Stimulated activated effector memory CD8-positive, alpha-beta T cell treated with anti-CD3 and anti-CD28 coated beads, Interleukin-12 subunit alpha, Interleukin-12 subunit beta, amount 100 ng/mL, for 72 hours (primary cell): ENCODE measurements around the gene LPAR3.

Experiments
- ATAC-seq: fragments of 150-1000 bp; cut with Tn5 transposase; 2 replicates; pipeline ENCODE4 v1.10.0; 2021
- DNase-seq, 2 donors: peaks; one replicate each; pipeline ENCODE4 v3.0.0; 2021 to 2022; ENCODE audit warnings: low spot score in 2 of 2
- H3K27ac Mint-ChIP-seq: one replicate; pipeline ENCODE4 v1.8.0; 2022; ENCODE audit warnings: mild to moderate bottlenecking, mixed read lengths
- H3K36me3 Mint-ChIP-seq: one replicate; pipeline ENCODE4 v1.8.0; 2022; ENCODE audit warnings: mild to moderate bottlenecking, mixed read lengths
- H3K4me1 Mint-ChIP-seq: one replicate; pipeline ENCODE4 v1.8.0; 2022; ENCODE audit warnings: mixed read lengths
- H3K4me3 Mint-ChIP-seq: one replicate; pipeline ENCODE4 v1.8.0; 2022; ENCODE audit warnings: mild to moderate bottlenecking, mixed read lengths
- H3K9me3 Mint-ChIP-seq: one replicate; pipeline ENCODE4 v1.8.0; 2022; ENCODE audit warnings: mixed read lengths

The LPAR3 gene

DNA sequence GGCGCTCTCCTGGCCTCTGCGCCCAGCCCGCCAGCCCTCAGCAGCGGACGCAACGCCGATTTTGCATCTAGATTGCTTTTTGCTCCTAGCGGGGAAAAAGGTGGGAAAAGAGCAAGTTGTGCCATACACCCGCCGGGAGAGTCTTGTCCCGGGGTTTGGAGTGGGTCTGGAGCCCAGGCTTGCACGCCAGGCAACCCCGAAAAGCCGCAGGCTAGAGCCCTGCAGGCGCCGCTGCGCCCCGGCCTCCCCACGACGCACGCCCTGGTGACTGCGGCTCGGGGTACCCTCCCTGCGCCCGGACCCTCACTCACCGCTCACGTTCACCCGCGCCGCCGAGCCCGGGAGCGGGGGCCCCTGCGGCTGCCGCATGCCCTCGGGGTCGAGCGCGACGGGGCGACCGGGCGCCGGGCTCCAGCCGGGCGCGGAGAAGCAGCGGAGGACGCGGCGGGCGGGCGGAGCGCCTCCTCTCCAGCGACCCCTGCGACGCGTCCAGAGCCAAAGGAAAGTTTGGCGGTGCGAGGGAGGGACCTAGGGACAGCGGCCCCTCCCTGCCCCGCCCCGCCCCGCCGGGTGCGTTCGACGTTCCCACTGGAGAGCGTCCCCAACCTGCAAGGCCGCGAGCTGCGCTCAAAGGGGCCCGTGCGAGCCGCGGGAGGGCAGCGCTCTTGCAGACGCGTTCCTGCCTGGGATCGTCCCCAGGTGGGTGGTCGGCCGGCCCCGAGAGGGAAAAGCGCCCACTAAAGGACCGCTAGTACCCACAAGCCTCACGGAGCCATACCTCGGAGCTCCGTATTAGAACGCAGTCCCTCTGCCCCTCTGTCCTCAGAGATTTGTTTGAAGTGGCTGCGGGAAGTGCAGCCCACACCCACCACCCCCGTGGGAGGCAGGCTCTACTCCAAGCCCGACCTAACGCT is at the start of gene LPAR3:
TSS of gene LPAR3 (minus strand) at position 502 of the 914 bp plus-strand sequence. CDS start 27,086 bp downstream, outside the sequence.
- Mint-ChIP-seq H3K27ac (no peak within 1 kb of the TSS), H3K4me3 (peak within 1 kb of the TSS; percentile 57), H3K4me1 (peaks cover 18% of the 10 kb centered on the region), H3K36me3 (no peaks in the 10 kb centered on the region), H3K9me3 (no peaks in the 10 kb centered on the region)
- ATAC-seq, result peak; percentile 36
- DNase-seq, result peak in 1 of 2 donors; percentile 53

- no peaks in the 10 kb centered on the region for H3K9me3 Mint-ChIP-seq
- no peak overlapping the region for H3K4me3 Mint-ChIP-seq
- ATAC-seq (no peak), DNase-seq (no peak)
- peaks cover 55% of the 10 kb centered on the region for H3K36me3 Mint-ChIP-seq
- no peak overlapping the region for H3K27ac Mint-ChIP-seq
- H3K4me1 Mint-ChIP-seq, result peaks cover 17% of the 10 kb centered on the region
Observed at GRCh38 chr1:84941843-84942242, 48.8 kb upstream of the LPAR3 start.

GRCh38 chr1:84940481-84940880 is 47.5 kb upstream of the LPAR3 start:
- Mint-ChIP-seq H3K27ac (no peak overlapping the region), H3K4me3 (no peak overlapping the region), H3K4me1 (peaks cover 10% of the 10 kb centered on the region), H3K9me3 (no peaks in the 10 kb centered on the region), H3K36me3 (peaks cover 41% of the 10 kb centered on the region)
- no peak for DNase-seq
- ATAC-seq, result no peak

GRCh38 chr1:84939761-84940160 is 46.8 kb upstream of the LPAR3 start:
- Mint-ChIP-seq H3K9me3 (no peaks in the 10 kb centered on the region), H3K36me3 (peaks cover 41% of the 10 kb centered on the region), H3K27ac (no peak overlapping the region), H3K4me1 (peaks cover 5% of the 10 kb centered on the region), H3K4me3 (no peak overlapping the region)
- ATAC-seq, result no peak
- DNase-seq, result no peak

- no peaks in the 10 kb centered on the region for H3K4me1 Mint-ChIP-seq
- ATAC-seq (no peak), DNase-seq (no peak)
- H3K9me3 Mint-ChIP-seq, result no peaks in the 10 kb centered on the region
- no peak overlapping the region for H3K27ac Mint-ChIP-seq
- H3K36me3 Mint-ChIP-seq, result peaks cover 41% of the 10 kb centered on the region
- no peak overlapping the region for H3K4me3 Mint-ChIP-seq
Observed at GRCh38 chr1:84939151-84939550, 46.1 kb upstream of the LPAR3 start.

DNA sequence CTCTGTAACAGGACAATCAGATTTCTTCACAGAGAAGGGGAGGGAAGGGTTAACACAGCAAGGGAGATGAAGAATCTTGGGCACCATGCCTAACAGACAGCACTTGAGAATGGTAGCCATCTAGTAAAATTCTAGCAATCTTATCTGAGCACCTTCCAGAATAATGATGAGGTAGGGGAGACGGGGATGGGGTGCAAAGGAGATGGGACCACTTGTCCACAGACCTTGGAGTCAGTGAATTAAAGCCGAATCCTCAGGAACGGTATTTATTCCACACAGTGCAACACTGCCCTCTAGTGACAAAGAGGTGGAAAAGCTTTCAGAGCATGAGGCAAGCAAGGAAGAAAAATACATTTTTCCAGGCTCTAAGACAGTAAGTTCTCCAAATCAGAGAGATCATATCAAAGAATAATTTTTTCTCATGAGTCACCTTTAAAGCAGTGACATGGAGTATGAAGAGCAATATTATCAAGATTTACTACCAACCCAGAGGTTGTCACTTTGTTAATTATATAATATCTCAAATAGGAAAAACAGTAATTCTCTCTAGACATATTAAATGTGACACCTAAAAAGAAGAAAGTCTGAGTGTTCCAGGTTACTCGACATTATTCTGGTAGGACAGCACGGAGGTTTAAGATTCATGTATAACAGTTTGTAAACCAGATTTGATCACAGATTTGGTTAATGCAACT is 43.3 kb upstream of the LPAR3 start:
- no peak for ATAC-seq
- Mint-ChIP-seq H3K4me1 (no peaks in the 10 kb centered on the region), H3K36me3 (peaks cover 43% of the 10 kb centered on the region), H3K4me3 (no peak overlapping the region), H3K27ac (no peak overlapping the region), H3K9me3 (no peaks in the 10 kb centered on the region)
- DNase-seq, result no peak

- Mint-ChIP-seq H3K4me1 (peaks cover 5% of the 10 kb centered on the region), H3K27ac (no peak overlapping the region), H3K9me3 (no peaks in the 10 kb centered on the region), H3K4me3 (no peak overlapping the region), H3K36me3 (peaks cover 42% of the 10 kb centered on the region)
- ATAC-seq (no peak), DNase-seq (no peak)
Observed at GRCh38 chr1:84933011-84933611, 40.1 kb upstream of the LPAR3 start.

DNA sequence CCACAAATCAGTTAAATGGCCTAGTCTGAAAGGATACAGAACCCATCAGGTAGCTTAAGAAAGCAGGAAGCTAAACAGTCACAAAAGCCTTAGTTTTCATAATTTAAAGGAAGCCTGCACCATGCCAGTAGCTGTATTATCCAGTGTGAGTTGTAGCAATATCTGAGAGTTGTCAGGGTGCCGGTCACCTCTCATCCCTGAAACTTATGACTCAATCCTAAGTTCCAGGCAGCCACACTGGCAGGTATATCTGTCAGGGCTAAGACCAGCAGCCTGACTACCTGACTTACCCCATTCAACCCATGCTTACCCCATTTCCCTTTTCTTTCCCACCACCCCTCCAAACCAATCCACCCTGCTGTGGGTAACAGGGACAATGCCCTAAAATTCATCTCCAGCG is 37.8 kb upstream of the LPAR3 start:
- no peak for ATAC-seq
- Mint-ChIP-seq H3K4me3 (no peak overlapping the region), H3K27ac (no peak overlapping the region), H3K36me3 (peaks cover 54% of the 10 kb centered on the region), H3K4me1 (peaks cover 5% of the 10 kb centered on the region), H3K9me3 (no peaks in the 10 kb centered on the region)
- no peak for DNase-seq

DNA sequence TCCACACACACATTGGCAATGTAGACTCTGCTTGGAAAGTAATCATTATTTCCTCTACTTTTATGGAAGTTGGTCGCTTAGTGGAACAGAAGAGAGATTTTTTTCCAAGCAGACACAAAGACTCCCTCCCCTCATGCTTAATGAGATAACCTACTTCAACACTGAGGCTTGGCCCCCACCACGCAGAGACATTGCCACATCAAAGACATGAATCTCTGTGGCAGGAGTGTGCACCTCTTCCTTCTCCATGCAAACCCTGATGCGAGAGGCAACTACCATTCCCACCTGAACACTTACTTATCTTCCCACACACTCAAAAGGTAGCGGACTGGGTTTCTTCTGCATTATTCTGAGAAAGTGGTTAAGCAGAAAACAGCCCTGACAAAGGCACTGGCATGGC is 37.3 kb upstream of the LPAR3 start:
- Mint-ChIP-seq H3K27ac (no peak overlapping the region), H3K9me3 (no peaks in the 10 kb centered on the region), H3K4me1 (peaks cover 5% of the 10 kb centered on the region), H3K4me3 (no peak overlapping the region), H3K36me3 (peaks cover 53% of the 10 kb centered on the region)
- ATAC-seq, result no peak
- DNase-seq, result no peak

- Mint-ChIP-seq H3K36me3 (peaks cover 48% of the 10 kb centered on the region), H3K9me3 (no peaks in the 10 kb centered on the region), H3K4me1 (peaks cover 5% of the 10 kb centered on the region), H3K27ac (no peak overlapping the region), H3K4me3 (no peak overlapping the region)
- DNase-seq, result no peak
- no peak for ATAC-seq
Observed at GRCh38 chr1:84929581-84929980, 36.6 kb upstream of the LPAR3 start.

DNA sequence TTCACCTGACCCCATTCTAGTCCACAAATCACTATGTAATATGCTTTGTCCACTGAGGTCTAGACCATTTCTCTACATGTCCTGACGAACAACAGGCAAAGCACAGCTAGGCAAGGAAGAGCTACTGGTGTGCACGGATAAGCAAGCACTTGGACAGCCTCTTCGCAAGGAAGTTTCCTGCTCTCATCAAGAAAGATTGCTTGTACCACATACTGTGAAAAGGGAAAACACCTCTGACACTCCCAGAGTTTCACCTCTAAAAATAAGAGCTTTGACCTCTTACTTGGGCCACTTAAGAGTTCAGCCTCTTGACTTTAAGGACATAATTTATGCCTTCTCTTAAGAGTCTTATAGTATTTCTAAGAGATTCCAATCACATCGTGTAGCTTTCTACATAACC is 36.0 kb upstream of the LPAR3 start:
- peaks cover 5% of the 10 kb centered on the region for H3K4me1 Mint-ChIP-seq
- no peak for ATAC-seq
- H3K9me3 Mint-ChIP-seq, result no peaks in the 10 kb centered on the region
- no peak overlapping the region for H3K27ac Mint-ChIP-seq
- H3K36me3 Mint-ChIP-seq, result peaks cover 48% of the 10 kb centered on the region
- DNase-seq, result no peak
- no peak overlapping the region for H3K4me3 Mint-ChIP-seq

- Mint-ChIP-seq H3K27ac (no peak overlapping the region), H3K4me3 (no peak overlapping the region), H3K36me3 (peaks cover 22% of the 10 kb centered on the region), H3K4me1 (no peaks in the 10 kb centered on the region), H3K9me3 (no peaks in the 10 kb centered on the region)
- no peak for ATAC-seq
- no peak for DNase-seq
Observed at GRCh38 chr1:84923317-84923716, 30.3 kb upstream of the LPAR3 start.

- Mint-ChIP-seq H3K27ac (no peak overlapping the region), H3K36me3 (no peaks in the 10 kb centered on the region), H3K4me3 (no peak overlapping the region), H3K4me1 (no peaks in the 10 kb centered on the region), H3K9me3 (no peaks in the 10 kb centered on the region)
- DNase-seq, result no peak
- no peak for ATAC-seq
Observed at GRCh38 chr1:84920159-84920558, 27.2 kb upstream of the LPAR3 start.

DNA sequence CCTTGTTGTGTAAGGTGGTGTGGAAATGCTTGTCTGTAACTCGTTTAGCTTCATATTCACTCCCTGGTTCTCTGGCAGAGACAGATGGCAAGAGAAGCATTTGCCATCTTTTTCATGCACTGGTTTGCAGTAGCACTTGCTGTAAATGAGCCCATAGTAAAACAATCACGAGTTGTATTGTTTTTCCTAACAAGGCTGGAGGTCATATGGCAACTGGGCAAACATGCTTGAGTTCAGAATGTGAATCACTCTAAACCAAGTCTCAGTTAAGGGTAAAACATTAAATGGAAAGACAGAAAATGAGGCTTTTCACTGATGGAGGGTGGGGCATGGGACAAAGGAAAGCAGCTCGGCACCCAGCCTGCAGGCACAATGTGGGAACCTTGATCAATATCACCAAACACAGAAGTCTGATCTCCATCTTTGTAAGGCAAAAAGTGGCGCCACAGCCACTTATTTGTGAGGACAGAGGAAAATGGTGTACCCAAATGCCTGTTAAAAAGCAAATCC is 26.5 kb upstream of the LPAR3 start:
- Mint-ChIP-seq H3K36me3 (no peaks in the 10 kb centered on the region), H3K9me3 (no peaks in the 10 kb centered on the region), H3K27ac (no peak overlapping the region), H3K4me1 (no peaks in the 10 kb centered on the region), H3K4me3 (no peak overlapping the region)
- DNase-seq, result no peak
- no peak for ATAC-seq

- DNase-seq (no peak), ATAC-seq (no peak)
- Mint-ChIP-seq H3K4me3 (no peak overlapping the region), H3K4me1 (no peaks in the 10 kb centered on the region), H3K36me3 (no peaks in the 10 kb centered on the region), H3K27ac (no peak overlapping the region), H3K9me3 (no peaks in the 10 kb centered on the region)
Observed at GRCh38 chr1:84918726-84919336, 25.8 kb upstream of the LPAR3 start.
